M059J (cell line): Measurements from ENCODE around the gene FAM135A. TPM values are rescaled to one million over a fixed set of nuclear protein-coding genes. Genes with fewer than 3 reads are reported as not detected.
A peak's percentile ranks its signal among the peaks of the same experiment; 100 is the strongest.
"Not testable (repeated sequence)": the region's sequence is repeated elsewhere in the genome, so short reads cannot be mapped to it uniquely, and the experiment has no call there.

Experiments
- DNase-seq: peaks from one replicate; pipeline ENCODE4 v3.0.0-alpha.2; 2012; ENCODE audit warnings: low read depth
- total RNA-seq: library from RNA; depleted of rRNA; stranded (reverse); fragments of >200 nt; shearing (Covaris generic); gene quantifications from 2 replicates; pipeline ENCODE4 v1.2.3, GENCODE V29; 2014

Gene FAM135A
- total RNA-seq, 1 experiment from 2014 or later, result 11.5 TPM

- DNase-seq, result no peak
These were observed 125.1 kb downstream of the FAM135A start for GRCh38 chr6:70538376-70538775.

- peak; percentile 39 for DNase-seq
These were observed 134.0 kb downstream of the FAM135A start for GRCh38 chr6:70547313-70547712.

DNA sequence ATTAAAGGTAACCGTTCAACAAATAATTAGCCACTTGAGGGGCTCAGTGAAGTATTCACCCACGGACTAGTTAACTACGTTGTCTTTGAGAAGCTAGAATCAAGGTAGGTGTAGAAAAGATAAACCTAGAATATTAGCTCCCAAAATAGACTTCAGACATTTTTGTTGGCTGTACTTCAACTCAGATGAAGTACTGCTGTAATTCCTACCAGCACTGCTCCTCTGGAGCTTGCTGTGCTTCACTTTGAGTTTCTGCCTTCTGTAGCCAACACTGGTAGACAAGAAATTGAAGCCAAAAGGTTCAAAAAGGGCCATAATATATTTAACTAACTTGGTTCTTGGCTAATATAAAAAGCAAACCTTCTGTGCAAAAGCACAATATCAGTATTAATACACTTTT lies 134.6 kb downstream of the FAM135A start:
- no peak for DNase-seq

DNA sequence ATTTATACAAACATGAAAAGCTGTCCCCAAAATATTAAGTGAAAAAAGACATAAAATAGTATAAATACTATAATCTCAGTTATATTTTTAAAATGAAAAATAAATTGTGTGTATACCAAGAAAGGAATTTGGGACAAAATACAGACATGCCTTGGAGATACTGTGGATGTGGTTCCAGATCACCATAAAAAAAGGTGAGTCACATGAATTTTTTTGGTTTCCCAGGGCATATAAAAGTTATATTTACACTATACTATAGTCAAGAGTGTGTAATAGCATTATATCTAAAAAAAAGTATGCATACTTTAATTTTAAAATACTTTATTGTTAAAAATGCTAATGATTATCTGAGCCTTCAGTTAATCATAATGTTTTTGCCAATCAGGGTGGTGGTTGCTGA lies 136.0 kb downstream of the FAM135A start:
- peak; percentile 40 for DNase-seq

DNA sequence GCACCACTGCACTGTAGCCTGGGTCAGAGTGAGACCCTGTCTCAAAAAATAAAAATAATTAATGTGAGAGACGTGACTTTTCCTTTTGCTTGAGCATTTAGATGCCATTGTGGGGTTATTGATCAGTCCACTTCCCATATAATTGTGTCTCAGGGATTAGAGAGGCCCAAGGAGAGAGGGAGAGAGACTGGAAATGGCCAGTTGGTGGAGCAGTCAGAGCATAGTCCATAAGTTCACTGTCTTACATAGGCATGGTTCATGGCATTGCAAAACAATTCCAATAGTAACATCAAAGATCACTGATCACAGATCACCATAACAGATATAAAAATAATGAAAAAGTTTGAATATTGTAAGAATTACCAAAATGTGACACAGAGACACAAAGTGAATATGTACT lies 138.3 kb downstream of the FAM135A start:
- no peak for DNase-seq

GRCh38 chr6:70552286-70552940 lies 139.1 kb downstream of the FAM135A start:
- not testable (repeated sequence) for DNase-seq

- no peak for DNase-seq
These were observed 139.7 kb downstream of the FAM135A start for GRCh38 chr6:70552974-70553373.

DNA sequence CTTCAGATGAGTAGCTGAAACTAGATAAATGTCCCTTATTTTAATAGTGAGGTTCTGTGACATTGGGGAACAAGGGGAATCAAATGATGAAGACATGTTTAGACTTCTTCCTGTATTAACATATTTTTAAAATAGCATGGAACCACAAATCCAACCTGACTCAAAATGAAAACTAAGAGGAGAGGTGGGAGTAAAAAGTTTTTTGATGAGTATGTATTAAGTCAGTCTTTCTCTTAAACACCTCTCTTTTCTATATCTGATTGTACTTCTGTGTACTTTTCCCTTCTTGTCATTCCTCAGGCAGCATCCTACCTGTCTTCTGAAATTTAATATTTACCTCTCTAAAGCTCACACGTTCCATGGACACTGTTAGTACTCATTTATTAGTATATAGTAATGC lies 144.7 kb downstream of the FAM135A start:
- DNase-seq, result no peak

DNA sequence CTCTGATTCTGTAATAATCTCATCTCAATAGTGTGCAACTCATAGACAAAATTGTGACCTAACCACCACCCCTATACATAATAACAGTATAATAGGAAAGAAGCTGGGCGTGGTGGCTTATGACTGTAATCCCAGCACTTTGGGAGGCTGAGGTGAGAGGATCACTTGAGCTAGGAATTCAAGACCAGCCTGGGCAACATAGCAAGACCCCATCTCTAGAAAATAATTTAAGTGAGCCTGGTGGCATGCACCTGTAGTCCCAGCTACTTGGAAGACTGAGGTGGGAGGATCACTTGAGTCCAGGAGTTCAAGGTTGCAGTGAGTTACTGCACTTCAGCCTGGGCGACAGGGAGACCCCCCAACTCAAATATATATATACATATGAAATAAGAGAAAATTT lies 149.1 kb downstream of the FAM135A start:
- not testable (repeated sequence) for DNase-seq

DNA sequence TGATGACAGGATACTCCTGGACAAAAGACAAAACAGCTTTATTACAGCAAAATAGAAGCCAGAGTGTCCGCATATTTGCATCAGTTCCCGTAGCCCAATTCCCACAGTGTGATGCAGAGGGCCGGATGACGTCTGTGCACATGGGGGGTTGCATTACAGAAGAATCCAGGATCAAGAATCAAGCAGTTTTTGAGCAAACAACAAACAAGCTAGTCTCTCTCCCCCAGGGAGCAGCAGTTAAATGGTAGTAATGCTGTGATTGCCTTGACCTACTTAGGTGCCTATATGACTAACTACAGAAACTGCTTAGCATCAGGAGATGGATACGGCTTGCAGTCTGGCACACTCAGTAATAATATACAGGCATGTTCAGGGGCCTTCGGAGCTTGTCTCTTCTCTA lies 150.2 kb downstream of the FAM135A start:
- no peak for DNase-seq

DNA sequence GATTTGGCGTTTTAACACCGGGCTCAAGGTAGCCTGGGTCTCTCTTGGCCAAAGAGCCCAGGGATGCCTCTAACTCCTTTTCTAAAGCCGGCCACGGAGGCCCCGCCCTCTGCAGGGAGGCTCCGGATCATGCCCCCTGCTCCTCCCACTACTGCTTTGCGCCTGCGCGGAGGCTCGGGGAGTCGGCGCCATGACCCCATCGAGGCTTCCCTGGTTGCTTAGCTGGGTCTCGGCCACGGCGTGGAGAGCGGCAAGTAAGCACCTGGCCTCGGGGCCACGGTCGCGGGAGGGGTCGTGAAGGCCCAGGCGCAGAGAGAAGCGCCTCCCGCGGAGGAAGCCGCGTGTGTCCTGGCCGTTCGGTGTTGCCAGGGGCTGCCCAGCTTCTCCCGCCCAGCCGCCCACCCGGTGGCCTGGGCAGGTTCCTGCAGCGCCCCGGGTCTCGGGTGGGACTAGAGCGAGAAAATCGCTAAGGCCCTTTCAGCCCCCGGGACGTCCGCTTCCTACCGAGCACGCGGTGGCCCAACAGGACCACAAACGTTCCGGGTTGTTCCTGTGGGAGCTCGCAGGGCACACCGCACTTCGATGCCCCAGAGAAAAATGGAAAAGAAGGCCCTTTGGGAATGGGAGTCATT lies 153.6 kb downstream of the FAM135A start, which contains the start of gene SDHAF4:
Gene SDHAF4 (plus strand): TSS at position 180 of the 632 bp plus-strand sequence. CDS start 11 bp downstream, at position 191.
- peak; percentile 91 for DNase-seq

DNA sequence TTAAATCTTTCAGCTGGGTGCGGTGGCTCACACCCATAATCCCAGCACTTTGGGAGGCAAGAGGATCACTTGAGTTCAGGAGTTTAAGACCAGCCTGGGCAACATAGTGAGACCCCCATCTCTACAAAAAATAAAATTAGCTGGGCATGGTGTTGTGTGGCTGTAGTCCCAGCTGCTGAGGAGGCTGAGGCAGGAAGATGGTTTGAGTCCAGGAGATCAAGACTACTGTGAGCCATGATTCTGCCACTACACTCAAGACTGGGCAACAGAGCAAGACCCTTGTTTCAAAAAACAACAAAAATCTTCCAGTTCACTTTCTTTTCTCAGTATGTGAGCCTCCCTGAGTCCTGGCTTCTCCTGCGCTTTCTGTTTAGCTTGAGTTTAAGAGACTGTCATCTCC lies 161.3 kb downstream of the FAM135A start:
- no peak for DNase-seq

DNA sequence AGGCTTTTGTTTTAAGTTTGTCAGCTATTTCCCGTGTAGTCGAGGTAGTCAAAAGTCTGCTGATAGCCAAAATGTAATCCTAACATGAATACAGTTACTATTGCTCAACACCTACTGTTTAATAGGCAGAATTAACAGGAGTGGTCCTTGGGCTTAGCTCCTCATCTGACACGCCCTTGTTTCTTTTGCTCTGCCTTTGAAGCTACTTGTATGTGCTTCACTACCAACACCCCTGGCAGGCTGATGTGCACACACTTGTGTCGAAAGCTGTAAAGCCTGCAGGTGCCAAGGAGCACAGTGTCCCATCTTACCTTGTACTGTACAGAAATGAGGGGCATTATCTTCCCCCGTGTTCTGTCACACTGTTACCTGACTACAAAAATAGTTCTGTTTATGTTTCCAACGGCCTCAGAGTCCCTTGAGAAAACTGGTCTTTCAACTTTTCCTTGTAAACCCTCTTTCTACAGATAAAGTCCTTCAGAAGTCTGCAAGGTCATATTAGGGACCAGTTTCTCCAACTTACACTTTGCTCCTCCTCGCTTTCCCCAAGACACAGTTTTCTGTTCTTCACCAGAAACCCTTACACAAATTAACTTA lies 162.7 kb downstream of the FAM135A start:
- DNase-seq, result no peak

- DNase-seq, result no peak
These were observed 172.8 kb downstream of the FAM135A start for GRCh38 chr6:70586114-70586513.

- no peak for DNase-seq
These were observed 177.1 kb downstream of the FAM135A start for GRCh38 chr6:70590400-70590799.

DNA sequence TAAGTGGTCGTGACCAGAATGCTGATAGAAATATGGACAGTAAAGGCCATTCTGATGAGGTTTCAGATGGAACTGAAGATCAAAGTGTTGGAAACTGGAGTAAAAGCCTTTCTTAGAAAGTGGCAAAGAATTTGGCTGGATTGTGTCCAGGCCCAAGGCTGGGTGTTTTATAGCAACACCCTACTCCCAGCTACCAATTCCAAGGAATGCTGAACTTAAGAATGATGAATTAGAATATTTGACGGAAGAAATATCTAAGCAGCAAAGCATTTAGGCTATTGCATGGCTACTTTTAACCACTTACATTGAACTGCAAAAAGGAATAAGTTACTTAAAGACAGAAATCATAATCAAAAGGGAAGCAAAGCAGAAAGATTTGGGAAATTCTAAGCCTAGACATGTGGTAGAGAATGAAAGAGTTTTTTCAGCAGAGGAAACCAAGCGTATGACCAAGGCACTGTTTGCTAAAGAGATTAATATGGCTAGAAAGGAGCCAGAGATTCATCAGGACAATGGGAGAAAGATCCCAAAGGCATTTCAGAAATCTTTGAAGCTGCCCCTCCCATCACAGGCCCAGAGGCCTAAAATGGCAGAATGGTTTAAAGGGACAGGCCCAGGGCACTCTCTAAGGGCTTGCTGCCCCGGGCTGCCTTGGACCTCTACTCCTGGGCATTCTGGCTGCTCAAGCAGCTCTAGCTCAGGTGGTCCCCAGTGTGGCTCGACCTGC lies 179.2 kb downstream of the FAM135A start:
- DNase-seq, result no peak

DNA sequence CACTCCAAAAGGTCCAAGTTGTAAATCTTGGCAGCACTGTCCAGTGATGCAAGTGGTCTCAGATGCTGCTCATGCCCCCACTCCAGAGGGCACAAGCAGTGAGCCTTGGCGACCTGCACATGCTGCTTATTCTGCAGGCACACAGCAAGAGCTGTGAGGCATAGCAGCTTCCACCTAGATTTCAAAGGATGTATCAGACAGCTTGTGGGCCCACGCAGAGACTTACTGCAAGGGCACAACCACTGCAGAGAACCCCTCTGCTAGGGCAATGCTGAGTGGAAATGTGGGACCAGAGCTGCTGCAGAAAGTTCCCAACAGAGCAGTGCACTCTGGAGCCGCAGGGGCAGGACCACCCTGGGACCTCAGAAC lies 179.8 kb downstream of the FAM135A start:
- no peak for DNase-seq

DNA sequence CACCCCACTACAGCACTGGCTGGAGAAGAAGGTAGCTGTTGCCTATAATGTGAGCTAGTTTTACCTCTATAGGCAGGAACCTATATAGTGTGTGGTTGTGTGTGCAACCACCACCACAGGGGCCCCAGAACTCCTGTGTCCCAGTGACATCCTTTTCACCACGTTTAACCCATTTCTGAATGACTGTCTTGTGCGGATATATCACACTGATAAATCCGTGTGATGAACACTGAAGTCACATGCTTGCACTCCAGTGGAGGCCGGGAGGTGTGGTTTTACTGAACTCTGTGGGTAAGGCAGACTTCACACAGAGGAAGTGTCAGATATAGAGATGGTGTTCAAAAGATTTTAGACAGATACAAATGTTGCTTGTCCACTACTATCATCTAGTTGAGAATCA lies 185.9 kb downstream of the FAM135A start:
- no peak for DNase-seq

DNA sequence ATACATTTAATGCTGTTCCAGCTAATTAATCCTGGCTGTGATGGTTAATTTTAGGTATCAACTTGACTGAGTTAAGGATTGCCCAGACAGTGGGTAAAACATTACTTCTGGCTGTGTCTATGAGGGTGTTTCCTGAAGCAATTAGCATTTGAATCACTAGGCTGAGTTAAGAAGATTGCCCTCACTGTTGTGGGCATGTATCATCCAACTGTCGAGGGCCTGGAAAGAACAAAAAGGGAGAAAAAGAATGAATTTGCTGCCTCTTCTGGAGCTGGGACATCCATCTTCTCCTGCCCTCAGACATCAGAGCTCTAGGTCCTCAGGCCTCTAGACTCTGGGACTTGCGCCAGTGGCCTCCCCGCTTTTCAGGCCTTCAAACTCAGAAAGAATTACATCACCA lies 187.7 kb downstream of the FAM135A start:
- DNase-seq, result no peak

DNA sequence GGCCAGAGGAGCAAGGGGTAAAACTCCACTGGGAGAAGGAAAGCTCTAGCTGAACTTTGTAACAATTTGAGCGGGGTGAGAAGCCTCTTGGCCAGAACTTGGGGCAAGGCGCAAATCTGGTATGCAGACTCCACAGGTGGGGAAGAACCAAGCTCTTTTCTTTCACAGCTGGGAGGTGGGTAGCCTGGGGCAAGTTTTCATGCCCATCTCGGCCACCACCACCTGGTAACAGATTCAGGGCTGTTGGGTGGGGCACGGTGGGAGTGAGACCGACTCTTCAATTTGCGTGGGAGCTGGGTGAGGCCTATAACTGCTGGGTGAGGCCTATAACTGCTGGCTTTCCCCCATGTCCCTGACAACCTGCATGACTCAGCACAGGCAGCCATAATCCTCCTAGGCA lies 190.9 kb downstream of the FAM135A start:
- no peak for DNase-seq

DNA sequence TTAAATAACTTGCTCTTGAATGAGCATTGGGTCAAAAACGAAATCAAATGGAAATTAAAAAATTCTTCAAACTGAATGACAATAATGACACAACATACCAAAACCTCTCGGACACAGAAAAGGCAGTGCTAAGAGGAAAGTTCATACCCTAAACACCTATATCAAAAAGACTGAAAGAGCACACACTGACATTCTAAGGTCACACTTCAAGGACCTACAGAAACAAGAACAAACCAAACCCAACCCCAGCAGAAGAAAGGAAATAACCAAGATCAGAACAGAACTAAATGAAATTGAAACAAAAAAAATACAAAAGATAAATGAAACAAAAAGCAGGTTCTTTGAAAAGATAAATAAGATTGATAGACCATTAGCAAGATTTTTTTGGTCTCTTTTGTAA lies 194.1 kb downstream of the FAM135A start:
- not testable (repeated sequence) for DNase-seq

DNA sequence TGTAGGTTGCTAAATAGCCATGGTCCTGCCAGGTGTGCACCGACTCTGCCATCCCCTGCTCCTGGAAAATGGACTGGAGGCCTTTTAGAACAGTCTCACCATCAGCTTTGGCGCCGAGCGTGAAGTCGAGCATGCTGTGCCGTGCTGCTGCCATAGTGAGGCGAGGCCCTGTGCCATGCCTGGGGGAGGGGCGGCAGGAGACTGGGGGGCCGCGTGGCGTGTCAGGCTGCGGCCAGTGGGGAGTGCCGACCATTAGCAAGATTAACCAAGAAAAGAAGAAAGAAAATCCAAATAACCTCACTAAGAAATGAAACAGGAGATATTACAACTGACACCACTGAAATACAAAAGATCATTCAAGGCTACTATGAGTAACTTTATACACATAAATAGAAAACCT lies 195.9 kb downstream of the FAM135A start:
- not testable (repeated sequence) for DNase-seq
